Measurements from ENCODE around the gene GIT1.

Gene GIT1

GRCh38 chr17:29577385-29578211 lies 11.8 kb downstream of the GIT1 start:
- DNase-seq: no peak

DNA sequence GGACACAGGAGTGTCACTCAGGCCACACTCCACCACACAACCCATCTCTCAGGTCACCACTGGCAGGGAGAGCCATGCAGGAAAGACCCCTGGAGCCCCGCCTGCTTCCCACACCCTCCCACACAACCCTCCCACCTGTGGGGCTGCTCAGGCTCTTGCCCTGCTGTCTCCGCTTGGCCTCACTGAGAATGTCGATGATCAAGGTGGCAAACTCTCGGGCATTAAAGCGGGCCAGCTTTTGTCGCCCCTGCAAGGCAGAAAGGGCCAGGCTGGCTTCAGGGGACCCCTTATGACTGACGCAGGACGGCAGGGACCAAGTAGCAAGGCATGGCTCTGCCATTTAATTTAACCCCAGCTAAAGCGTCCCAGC lies 12.5 kb downstream of the GIT1 start:
- DNase-seq: no peak

DNA sequence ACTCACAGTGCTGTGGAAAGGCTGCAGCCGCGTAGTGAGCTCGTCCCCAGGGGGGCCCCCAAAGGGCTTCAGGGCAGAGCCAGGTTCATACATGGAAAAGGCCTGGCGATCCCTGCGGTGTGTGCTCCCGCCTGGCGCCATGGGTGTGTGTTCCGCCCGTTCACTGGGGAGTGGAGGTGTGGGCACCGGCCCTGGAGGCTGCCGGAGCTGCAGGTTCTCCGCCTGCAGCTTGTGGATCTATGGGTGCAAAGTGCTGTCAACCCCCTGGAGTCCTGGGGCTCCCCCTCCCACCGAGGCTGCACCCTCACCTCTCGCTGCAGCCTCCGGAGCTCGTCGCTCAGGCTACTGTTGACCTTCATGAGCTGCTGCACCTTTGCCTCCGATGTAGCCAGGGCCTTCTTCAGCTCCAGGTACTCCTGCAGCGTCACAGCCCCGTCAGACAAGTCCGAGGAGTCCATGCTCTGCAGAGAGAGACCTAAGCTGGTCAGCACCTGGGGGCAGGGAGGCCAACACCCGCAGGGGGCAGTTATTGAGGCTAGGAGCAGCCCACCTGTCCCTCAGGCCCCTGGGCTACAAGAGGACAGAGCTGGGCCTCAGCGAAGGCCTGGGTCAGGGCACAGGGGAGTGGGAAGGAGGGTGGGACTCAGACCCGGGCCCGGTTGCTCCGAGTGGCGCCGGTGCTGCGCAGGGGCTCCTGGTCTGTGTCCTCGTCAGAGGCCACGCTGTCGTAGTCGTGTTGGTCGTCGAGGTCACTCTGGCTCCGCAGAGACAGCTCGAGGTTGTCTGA lies 13.0 kb downstream of the GIT1 start:
- DNase-seq: no peak

DNA sequence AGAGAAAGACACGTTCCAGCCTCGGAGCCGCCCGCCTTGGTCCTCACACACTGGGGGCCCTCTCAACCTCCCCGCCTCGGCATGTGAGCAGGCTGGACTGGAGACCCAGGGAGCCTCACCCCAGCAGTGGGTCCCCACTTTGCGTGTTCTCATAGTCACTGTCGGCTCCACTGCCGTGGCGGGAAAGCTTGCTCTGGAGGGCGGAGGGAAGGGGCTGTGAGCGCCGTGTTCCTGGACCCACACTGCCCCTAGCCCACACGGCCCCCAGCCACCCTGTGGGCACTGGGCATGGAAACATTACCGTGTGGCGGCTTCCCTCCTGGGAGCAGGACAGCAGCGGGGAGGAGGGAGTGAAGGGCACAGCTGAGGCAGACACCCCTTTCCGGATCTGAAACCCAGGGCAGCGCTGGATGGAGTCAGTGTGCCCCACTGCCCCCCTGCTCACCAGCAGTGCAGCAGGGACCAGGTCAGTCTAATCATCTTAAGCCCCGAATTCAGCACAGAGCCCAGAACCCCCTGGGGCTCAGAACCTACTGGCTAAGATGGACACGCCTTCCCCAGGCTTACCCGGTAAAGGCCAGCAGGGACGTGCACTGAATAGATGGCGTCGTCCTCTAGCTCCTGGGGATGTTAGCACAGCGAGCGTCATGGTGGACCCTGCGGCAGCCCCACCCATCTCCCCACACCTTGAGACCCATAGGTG lies 13.8 kb downstream of the GIT1 start:
- DNase-seq: peak; percentile 23

DNA sequence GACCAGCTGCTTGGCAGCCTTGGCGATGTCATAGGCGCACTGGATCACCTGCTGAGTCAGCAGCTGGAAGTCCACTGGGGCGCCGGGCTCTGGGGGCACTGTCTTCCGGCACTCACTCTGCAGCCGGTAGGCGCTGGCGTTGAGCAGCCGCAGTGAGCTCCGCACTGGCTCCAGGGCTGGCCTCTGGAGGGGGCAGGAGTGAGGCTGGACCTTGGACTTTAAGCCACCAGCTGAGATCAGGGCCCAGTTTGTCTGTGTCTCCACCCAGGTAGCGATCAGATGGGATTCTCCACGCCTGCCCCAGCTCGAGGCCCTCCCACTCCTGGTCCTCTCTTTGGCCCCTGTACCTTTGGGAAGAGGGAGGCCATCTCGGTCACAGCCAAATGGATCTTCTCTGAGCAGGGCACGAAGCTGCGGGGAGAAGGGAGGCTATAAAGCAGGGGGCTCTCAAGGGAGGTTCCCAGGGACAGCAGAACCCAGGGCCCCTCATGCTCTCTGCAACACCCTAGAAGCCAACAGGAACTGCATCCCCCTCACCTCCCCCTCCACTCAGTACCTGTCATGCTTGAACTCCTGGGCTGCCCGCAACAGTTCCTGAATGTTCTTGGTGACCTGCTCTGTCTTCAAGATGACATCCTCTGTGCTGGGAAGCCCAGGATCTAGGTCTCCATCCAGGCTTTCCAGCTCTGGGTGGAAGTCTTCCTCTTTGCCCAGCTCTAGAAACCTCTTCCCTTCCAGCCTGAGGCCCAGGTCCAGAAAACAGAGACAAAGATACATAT lies 14.5 kb downstream of the GIT1 start:
- peak; percentile 28 for DNase-seq

DNA sequence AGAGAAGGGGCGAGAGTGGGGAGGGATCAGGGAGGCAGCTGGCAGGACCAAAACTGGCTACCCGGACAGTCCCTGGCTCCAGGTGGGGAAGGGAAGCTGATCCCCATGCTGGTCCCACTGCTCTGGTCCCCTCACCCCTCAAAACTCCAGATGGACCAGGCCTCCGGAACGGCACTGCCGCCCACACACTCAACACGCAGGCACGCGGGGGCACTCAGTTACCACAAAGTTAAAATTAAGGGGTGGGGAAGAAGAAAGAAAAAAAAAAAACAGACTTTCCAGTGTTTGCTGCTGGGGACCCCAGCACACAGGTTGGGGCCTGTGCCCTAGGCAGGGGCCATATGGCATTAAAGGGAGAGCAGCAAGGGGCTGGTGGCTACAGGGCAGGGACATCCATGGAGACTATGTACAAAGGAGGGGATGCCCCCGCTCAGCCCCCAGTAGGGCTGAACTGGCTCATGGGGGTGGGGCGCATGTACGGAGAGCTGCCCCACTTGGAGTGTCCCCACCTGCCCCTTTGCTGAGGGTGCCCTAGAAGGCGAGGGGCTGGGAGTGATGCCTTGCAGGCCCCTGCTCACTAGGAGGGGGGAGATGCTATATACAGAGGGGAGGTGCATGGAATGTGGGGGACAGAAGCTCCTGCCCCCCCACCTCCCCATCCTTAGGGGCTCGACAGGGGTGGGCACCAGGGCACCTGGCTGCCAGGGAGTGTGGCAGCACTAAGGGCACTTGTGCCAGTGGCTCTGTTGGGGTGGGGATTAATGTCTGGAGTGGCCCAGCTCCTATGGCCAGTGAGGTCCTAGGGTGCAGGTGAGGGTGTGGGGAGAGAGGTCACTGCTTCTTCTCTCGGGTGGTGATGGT lies 15.3 kb downstream of the GIT1 start:
- DNase-seq: peak; percentile 28

DNA sequence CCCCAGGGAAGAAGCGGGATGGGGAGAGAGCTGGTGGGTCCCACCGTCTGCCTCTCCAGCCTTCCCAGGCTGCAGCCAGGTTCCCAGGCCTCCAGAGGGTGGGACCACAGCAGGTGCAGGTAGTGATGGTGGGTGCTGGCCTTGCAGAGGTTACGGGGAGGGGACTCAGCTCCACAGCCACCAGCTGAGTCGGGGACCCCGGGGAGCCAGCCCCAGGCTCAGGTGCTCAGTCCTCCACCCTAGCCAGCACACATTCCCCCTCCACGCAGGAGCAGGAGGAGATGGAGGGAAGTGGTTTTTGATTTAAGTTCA lies 15.9 kb downstream of the GIT1 start:
- peak; percentile 28 for DNase-seq

GRCh38 chr17:29572691-29573557 lies 16.5 kb downstream of the GIT1 start:
- peak; percentile 63 for DNase-seq

DNA sequence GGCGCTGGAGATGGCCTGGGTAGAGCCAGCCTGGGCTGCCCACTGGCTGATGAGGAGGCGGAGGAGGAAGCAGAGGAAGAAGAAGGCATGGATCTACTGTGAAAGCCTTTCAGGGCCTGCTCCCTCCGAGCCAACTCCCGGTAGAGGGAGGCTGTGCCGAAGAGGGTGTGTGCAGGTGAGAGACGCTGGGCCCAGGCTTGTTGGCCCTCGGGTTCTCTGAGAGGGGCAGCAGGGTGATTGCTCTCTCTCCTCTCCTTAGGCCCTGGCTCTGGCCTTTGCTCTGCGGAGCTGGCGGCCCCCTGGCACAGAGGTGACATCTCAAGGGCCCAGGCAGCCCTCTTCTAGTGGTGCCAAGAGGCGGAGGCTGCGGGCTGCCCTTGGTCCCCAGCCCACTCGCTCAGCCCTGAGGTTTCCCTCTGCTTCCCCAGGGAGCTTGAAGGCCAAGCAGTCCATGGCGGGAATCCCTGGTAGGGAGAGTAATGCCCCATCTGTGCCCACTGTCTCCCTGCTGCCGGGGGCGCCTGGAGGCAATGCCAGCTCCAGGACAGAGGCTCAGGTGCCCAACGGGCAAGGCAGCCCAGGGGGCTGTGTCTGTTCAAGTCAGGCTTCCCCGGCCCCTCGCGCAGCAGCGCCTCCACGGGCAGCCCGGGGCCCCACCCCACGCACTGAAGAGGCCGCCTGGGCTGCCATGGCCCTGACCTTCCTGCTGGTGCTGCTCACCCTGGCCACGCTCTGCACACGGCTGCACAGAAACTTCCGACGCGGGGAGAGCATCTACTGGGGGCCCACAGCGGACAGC lies 17.4 kb downstream of the GIT1 start:
- DNase-seq: peak; percentile 30

- DNase-seq: no peak
These were observed 18.0 kb downstream of the GIT1 start for GRCh38 chr17:29571486-29571882.

GRCh38 chr17:29570521-29570920 lies 18.9 kb downstream of the GIT1 start:
- no peak for DNase-seq

- no peak for DNase-seq
These were observed 20.1 kb downstream of the GIT1 start for GRCh38 chr17:29569245-29569950.

DNA sequence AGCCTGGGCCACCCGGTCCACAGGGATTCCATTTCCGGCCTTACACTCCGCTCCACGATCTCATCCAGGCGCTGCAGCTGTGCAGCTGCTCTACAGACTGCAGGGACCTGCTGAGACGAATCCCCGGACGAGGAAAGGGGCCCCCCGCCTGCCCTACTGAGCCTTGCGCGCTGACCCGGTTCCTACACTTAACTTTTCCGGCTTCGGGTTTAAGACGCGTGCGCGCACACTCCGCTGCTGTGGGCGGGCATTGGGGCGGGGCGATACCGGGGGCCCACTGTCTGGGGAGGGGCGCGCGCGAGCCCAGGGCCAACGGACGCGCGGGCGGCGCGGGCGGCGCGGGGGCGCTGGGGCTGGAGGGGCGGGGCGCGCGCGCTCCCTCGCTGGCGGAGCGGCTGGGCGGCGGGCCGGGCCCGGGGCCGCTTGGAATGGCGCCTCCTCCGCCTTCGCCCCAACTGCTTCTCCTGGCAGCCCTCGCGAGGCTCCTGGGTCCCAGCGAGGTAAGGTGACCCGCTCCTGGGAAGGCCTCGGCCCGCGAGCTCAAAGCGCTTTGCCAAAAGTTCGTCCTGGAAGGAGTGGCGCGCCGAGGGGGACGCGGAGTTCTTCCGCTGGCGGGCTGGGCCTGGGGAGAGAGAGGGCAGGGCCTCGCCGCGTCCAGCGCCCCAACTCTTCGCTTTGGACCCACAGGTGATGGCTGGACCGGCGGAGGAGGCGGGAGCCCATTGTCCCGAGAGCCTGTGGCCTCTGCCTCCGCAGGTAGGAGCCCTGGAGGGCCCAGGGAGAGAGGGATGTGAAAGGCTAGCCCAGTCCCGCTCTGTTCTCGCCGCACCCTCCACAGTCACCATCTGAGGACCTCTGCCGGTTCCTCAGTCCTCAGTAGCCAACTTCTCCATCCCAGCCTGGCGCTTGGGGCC lies 20.9 kb downstream of the GIT1 start, which contains the start of gene TP53I13:
Gene TP53I13 (plus strand): TSS at position 371 of the 914 bp plus-strand sequence. CDS start 58 bp downstream, at position 429.
- DNase-seq: peak; percentile 85

DNA sequence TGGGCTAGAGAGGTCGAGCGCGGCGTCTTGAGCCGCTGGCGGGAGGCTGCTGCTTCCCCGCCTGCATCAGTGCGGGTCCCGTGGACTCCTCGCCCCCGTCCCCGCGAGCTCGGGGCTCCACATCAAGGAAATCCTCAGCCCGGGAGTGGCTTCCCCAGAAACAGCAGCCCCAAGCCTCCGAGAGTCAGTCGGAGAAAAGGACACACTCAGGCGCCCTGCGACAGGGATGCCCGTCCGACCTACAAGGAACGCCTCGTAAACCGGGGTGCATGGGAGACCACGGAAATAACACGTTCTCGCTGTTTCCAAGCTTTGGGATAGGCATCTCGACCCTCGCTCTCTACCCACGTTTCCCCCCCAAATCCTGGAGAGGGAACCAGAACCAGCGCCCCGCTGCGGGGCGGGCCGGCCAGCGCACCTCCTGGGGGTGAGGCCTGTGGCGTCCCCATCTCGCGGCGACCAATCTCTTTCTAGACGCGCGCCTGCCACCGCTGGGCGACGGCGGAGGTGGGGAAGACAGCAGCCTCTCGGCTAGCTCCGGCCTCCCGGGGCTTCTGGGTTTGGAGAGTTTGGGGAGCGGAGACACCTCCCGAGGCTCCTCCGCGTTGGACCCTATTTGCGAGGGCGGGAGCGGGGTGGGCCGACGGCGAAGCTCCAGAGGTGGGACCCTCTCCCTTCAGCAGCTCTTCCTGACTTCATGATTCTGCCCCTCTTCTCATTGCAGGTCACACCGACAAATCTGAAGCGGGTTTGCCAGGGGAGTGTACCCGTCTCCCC lies 21.7 kb downstream of the GIT1 start:
- DNase-seq: peak; percentile 77

GRCh38 chr17:29567304-29567553 lies 22.2 kb downstream of the GIT1 start:
- peak; percentile 56 for DNase-seq

GRCh38 chr17:29566473-29567303 lies 22.8 kb downstream of the GIT1 start, which contains the start of gene ABHD15:
ABHD15 (minus strand) TSS chr17:29567037; CDS start chr17:29566966, 71 bp downstream.
- peak; percentile 66 for DNase-seq
